ENCODE data around the gene COA1.

COA1 gene

DNA sequence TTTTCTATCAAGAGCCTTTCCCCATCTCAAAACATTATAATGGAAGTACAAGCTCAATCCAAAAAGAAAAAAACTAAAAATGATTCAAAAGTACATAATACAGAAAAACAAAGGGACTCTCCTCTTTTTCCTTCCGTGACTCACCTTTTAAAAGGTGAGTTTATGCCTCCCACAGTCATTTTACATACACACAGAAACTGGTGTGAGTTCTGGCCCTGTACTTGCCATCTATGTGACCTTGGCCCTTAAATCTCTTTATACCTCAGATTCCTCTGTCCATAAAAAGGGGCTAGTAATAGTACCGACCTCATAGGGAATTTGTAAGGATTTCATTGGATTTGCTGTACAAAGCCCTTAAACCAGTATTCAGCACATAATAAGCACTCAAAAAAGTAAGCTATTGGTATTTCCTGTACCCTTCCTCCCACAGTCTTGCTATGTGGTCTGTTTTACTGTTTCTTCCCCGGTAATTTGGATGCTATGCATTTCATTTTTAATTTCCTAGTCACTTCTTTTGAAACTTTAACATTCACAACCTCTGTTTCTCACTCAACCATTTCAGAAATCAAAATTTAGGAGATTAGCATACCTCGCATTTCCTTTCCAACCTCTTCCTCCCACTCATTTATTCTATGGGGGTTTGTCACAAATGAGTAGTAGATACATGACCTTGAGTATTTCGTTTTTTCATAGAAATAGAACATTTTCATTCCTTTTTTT lies 107.4 kb downstream of the COA1 start:
- H3K9me3 ChIP-seq = no peaks in the 10 kb centered on the region
- DNase-seq = no peak
- H3K36me3 ChIP-seq = peaks cover 13% of the 10 kb centered on the region
- no peak overlapping the region for H3K4me3 ChIP-seq (ENCODE audit: low read depth, low read length)
- no peaks in the 10 kb centered on the region for H3K4me1 ChIP-seq
- H3K27me3 ChIP-seq = no peaks in the 10 kb centered on the region
- TF ChIP-seq, protein P1, sequence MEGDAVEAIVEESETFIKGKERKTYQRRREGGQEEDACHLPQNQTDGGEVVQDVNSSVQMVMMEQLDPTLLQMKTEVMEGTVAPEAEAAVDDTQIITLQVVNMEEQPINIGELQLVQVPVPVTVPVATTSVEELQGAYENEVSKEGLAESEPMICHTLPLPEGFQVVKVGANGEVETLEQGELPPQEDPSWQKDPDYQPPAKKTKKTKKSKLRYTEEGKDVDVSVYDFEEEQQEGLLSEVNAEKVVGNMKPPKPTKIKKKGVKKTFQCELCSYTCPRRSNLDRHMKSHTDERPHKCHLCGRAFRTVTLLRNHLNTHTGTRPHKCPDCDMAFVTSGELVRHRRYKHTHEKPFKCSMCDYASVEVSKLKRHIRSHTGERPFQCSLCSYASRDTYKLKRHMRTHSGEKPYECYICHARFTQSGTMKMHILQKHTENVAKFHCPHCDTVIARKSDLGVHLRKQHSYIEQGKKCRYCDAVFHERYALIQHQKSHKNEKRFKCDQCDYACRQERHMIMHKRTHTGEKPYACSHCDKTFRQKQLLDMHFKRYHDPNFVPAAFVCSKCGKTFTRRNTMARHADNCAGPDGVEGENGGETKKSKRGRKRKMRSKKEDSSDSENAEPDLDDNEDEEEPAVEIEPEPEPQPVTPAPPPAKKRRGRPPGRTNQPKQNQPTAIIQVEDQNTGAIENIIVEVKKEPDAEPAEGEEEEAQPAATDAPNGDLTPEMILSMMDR (IDR thresholded peaks at IDR 0.05; ENCODE audit: low read depth, low read length) = no peak

DNA sequence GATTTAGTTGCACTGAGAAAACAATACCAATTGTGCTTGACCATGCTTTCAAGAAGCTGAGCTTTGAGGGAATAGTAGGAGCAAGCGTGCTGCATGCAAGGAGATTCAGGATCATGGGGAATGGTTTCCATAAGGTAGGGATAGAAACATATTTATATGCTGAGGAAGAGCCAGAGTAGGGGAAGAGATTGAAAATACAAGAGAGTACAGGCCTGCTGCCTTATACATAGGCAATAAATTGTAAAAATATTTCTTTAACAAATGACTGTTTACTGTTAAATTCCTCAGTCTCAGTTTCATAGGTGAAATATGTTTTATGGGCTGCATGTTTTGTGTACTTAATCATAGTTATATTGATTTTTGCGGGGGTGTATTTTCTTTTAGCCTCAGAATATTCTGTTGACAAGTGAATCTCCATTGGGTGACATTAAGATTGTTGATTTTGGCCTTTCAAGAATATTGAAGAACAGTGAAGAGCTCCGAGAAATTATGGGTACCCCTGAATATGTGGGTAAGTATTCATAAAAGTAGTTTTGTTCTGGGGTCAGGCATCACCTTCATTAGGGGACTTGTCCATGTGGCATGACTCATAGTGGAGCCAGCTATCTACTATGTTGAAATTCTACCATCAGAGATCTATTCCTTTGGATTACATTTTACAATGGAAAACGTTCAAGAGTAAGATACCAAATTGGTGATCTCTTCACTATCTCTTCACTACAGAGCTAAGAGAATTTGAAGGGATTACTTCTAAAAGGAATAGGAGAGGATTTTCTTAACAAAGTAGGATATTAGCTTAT lies 109.9 kb downstream of the COA1 start:
- no peak overlapping the region for H3K4me3 ChIP-seq (ENCODE audit: low read depth, low read length)
- H3K36me3 ChIP-seq = peaks cover 5% of the 10 kb centered on the region
- H3K4me1 ChIP-seq = no peaks in the 10 kb centered on the region
- H3K9me3 ChIP-seq = no peaks in the 10 kb centered on the region
- H3K27me3 ChIP-seq = no peaks in the 10 kb centered on the region
- DNase-seq = no peak
- TF ChIP-seq, protein P1 (IDR thresholded peaks at IDR 0.05; ENCODE audit: low read depth, low read length) = no peak

- no peak for DNase-seq
- Histone ChIP-seq H3K4me1 (no peaks in the 10 kb centered on the region), H3K9me3 (no peaks in the 10 kb centered on the region), H3K27me3 (no peaks in the 10 kb centered on the region), H3K4me3 (ENCODE audit: low read depth, low read length) (no peak overlapping the region), H3K36me3 (no peaks in the 10 kb centered on the region; the same call in 1 of the 2 replicates)
- TF ChIP-seq, protein P1 (IDR thresholded peaks at IDR 0.05; ENCODE audit: low read depth, low read length) = no peak
Observed at GRCh38 chr7:43618073-43618472, 111.2 kb downstream of the COA1 start.

DNA sequence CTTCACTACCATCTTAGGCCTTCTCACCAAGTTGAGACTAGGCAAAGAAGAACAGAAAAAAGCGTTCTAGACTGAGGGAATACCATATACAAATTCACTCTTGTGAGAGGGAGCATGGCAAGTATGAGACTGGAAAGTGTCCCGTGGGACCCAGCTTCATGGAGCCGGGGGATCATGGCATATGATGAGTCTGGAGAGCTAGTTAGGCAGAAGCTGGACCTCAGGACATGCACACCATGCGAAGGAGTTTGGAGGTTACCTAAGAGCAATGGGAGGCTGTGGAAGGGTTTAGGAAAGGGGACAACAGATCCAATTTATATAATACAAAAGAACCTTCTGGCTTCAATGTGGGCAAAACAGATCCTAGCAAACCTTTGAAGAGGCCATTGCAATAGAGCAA lies 112.3 kb downstream of the COA1 start:
- no peaks in the 10 kb centered on the region for H3K9me3 ChIP-seq
- no peak overlapping the region for H3K4me3 ChIP-seq (ENCODE audit: low read depth, low read length)
- TF ChIP-seq, protein P1 (IDR thresholded peaks at IDR 0.05; ENCODE audit: low read depth, low read length) = no peak
- H3K36me3 ChIP-seq = no peaks in the 10 kb centered on the region; the same call in none of the 2 replicates
- DNase-seq = no peak
- H3K4me1 ChIP-seq = peaks cover 3% of the 10 kb centered on the region
- H3K27me3 ChIP-seq = no peaks in the 10 kb centered on the region

- H3K9me3 ChIP-seq = no peaks in the 10 kb centered on the region
- H3K27me3 ChIP-seq = no peaks in the 10 kb centered on the region
- TF ChIP-seq, protein P1 (IDR thresholded peaks at IDR 0.05; ENCODE audit: low read depth, low read length) = no peak
- no peak for DNase-seq
- H3K4me1 ChIP-seq = peaks cover 3% of the 10 kb centered on the region
- H3K36me3 ChIP-seq = no peaks in the 10 kb centered on the region; the same call in none of the 2 replicates
- no peak overlapping the region for H3K4me3 ChIP-seq (ENCODE audit: low read depth, low read length)
Observed at GRCh38 chr7:43615558-43616145, 113.7 kb downstream of the COA1 start.
